Endothelial cell of umbilical vein (primary cell): Measurements from ENCODE around the gene ETFRF1. TPM values are rescaled to one million over a fixed set of nuclear protein-coding genes. Genes with fewer than 3 reads are reported as not detected.

Source experiments
- BruUV-seq: library from RNA; stranded (reverse); fragments of 400-500 nt; replicated peaks from 2 replicates; lab custom pipeline; 2021; lab: Mats Ljungman, UMichigan
- CTCF ChIA-PET: fragments of 300-600, 350-600 bp; sonication (Branson Sonifier 250); formaldehyde crosslinking; loops from one replicate; lab custom pipeline; 2021; ENCODE audit warnings: antibody characterized with exemption, inconsistent platforms; lab: Charles Lee
- POLR2A ChIA-PET: fragments of 300-600, 350-600 bp; sonication (Branson Sonifier 250); formaldehyde crosslinking; loops from one replicate; lab custom pipeline; 2021; ENCODE audit warnings: antibody characterized with exemption, inconsistent platforms; lab: Charles Lee
- DNase-seq: peaks from one replicate; pipeline ENCODE4 v3.0.0-alpha.2; 2011; ENCODE audit warnings: low read depth, low spot score
- FAIRE-seq: peaks from 2 replicates; lab custom pipeline; 2011; peaks lifted over from hg19 to GRCh38; lab: Jason Lieb, UNC
- H2AFZ ChIP-seq: 2 replicates; pipeline ENCODE4 v1.6.0; 2012; ENCODE audit warnings: low read depth, low read length, control low read depth, inconsistent platforms
- H3K27ac ChIP-seq: 2 replicates; pipeline ENCODE4 v1.5.1; 2011; ENCODE audit warnings: low read depth, mild to moderate bottlenecking, control low read depth, low read length, moderate library complexity; ENCODE audit not compliant: insufficient read depth
- H3K27me3 ChIP-seq, 2 experiments: 2 replicates each; pipeline versions ENCODE4 v1.6.0 to v1.6.1; 2011; ENCODE audit warnings: low read length in 2 of 2, mixed read lengths in 1 of 2; ENCODE audit not compliant: control insufficient read depth in 2 of 2, insufficient read depth in 2 of 2
- H3K36me3 ChIP-seq, 2 experiments: 2 replicates in 1 of 2; 3 replicates in 1 of 2; pipeline ENCODE4 v1.5.1; 2011; ENCODE audit warnings: low read length in 2 of 2, mild to moderate bottlenecking in 1 of 2, moderate library complexity in 1 of 2; ENCODE audit not compliant: control insufficient read depth in 2 of 2, insufficient read depth in 2 of 2; ENCODE audit errors: extremely low read depth in 1 of 2
- H3K4me1 ChIP-seq: 3 replicates; pipeline ENCODE4 v1.5.1; 2011; ENCODE audit warnings: mild to moderate bottlenecking, low read length; ENCODE audit not compliant: control insufficient read depth, insufficient read depth; ENCODE audit errors: extremely low read depth
- H3K4me2 ChIP-seq: 2 replicates; pipeline ENCODE4 v1.6.1; 2011; ENCODE audit warnings: low read length, control low read depth, mixed read lengths; ENCODE audit not compliant: insufficient read depth
- H3K4me3 ChIP-seq, 3 experiments: fragments of 200-600 bp in 1 of 3; sonication (generic), shearing (Covaris generic) in 1 of 3; replicated peaks in 1 of 3; 2 replicates each; pipeline ENCODE4 v1.5.1; 2011 to 2016; ENCODE audit warnings: control low read depth in 3 of 3, low read length in 3 of 3, mild to moderate bottlenecking in 2 of 3, inconsistent platforms in 1 of 3, low read depth in 1 of 3, moderate library complexity in 1 of 3; ENCODE audit not compliant: insufficient read depth in 1 of 3
- H3K79me2 ChIP-seq: 2 replicates; pipeline ENCODE4 v1.6.0; 2012; ENCODE audit warnings: low read length, inconsistent platforms; ENCODE audit not compliant: control insufficient read depth, insufficient read depth
- H3K9ac ChIP-seq: replicated peaks from 2 replicates; pipeline ENCODE3; 2011; ENCODE audit warnings: low read length, control low read depth; ENCODE audit not compliant: insufficient read depth; ENCODE audit errors: extremely low read depth
- H3K9me1 ChIP-seq: replicated peaks from 3 replicates; pipeline ENCODE4 v1.6.0; 2011; ENCODE audit warnings: mild to moderate bottlenecking, low read length; ENCODE audit not compliant: control insufficient read depth, insufficient read depth; ENCODE audit errors: extremely low read depth
- H3K9me3 ChIP-seq: replicated peaks from 2 replicates; pipeline ENCODE4 v1.5.1; 2012; ENCODE audit warnings: low read length, inconsistent platforms; ENCODE audit not compliant: control insufficient read depth, insufficient read depth
- H4K20me1 ChIP-seq: replicated peaks from 2 replicates; pipeline ENCODE3; 2011; ENCODE audit warnings: mild to moderate bottlenecking, low read length; ENCODE audit not compliant: control insufficient read depth, insufficient read depth; ENCODE audit errors: extremely low read depth
- EZH2 ChIP-seq: IDR thresholded peaks from 2 replicates; pipeline ENCODE4 v1.6.1; 2012; ENCODE audit warnings: borderline replicate concordance, low read depth, mild to moderate bottlenecking, moderate library complexity, low read length, inconsistent platforms; ENCODE audit not compliant: severe bottlenecking
- FOS ChIP-seq: IDR thresholded peaks from 2 replicates; pipeline ENCODE4 v1.6.1; 2011; ENCODE audit warnings: mild to moderate bottlenecking, low read length, moderate library complexity, borderline replicate concordance; ENCODE audit not compliant: insufficient read depth
- GATA2 ChIP-seq: IDR thresholded peaks from 2 replicates; pipeline ENCODE4 v1.7.0; 2011; ENCODE audit warnings: low read depth, mild to moderate bottlenecking, moderate library complexity, mixed read lengths, low read length; ENCODE audit not compliant: insufficient read length, insufficient read depth
- JUN ChIP-seq: IDR thresholded peaks from 2 replicates; pipeline ENCODE4 v1.6.1; 2011; ENCODE audit warnings: borderline replicate concordance, low read depth; ENCODE audit not compliant: insufficient read length, insufficient read depth
- MYC ChIP-seq: IDR thresholded peaks from one replicate; pipeline ENCODE4 v1.6.1; 2011; ENCODE audit warnings: mild to moderate bottlenecking, low read depth, low read length
- POLR2A ChIP-seq: IDR thresholded peaks from 2 replicates; pipeline ENCODE4 v1.6.1; 2012; ENCODE audit warnings: low read depth, mild to moderate bottlenecking, control low read depth, low read length
- POLR2AphosphoS5 ChIP-seq: IDR thresholded peaks from 2 replicates; pipeline ENCODE4 v1.6.1; 2012; ENCODE audit warnings: low read depth, mild to moderate bottlenecking, control low read depth, low read length, moderate library complexity; ENCODE audit not compliant: insufficient read depth
- dilution Hi-C: fragments of 300-500 bp; cut with MboI; formaldehyde crosslinking; loops from one replicate; pipeline ENCODE4 v1.15.0; 2019; ENCODE audit warnings: low sequenced_read_pairs; ENCODE audit not compliant: extremely low pct_ligation_motif_present
- intact Hi-C: fragments of 100-400 bp; cut with micrococcal nuclease; formaldehyde crosslinking; loops from one replicate; pipeline ENCODE4 v1.10.0; 2022
- polyA plus RNA-seq, 4 experiments: library from polyadenylated mRNA; depleted of rRNA in 3 of 4; stranded (reverse) in 3 of 4; unstranded in 1 of 4; fragments of >200 nt; gene quantifications; 2 replicates each; pipeline versions ENCODE4 v1.2.1 to v1.2.3, GENCODE V29; 2011 to 2012; ENCODE audit warnings: missing spikeins in 1 of 4
- total RNA-seq: library from RNA; stranded (reverse); gene quantifications from 2 replicates; pipeline ENCODE4 v1.2.3, GENCODE V29; 2021
- TF ChIP-seq, protein P1 (sequence below): IDR thresholded peaks from 2 replicates; pipeline ENCODE4 v1.6.1; 2011; ENCODE audit not compliant: insufficient read depth, insufficient read length
- TF ChIP-seq, protein P2 (sequence below), 2 donors: IDR thresholded peaks; 1 replicate in 1 of 2; 2 replicates in 1 of 2; pipeline ENCODE4 v1.5.1; 2011; ENCODE audit warnings: low read length in 2 of 2, mild to moderate bottlenecking in 2 of 2, moderate library complexity in 2 of 2, control low read depth in 1 of 2, inconsistent platforms in 1 of 2, low read depth in 1 of 2; ENCODE audit not compliant: insufficient read depth in 1 of 2; ENCODE audit errors: extremely low read depth in 1 of 2

ETFRF1 gene
- total and polyA plus RNA-seq, 2 donors (not counting 3 experiments of a cell fraction or from before 2014, with no cell fraction given): 6.9 to 10.6 TPM

DNA sequence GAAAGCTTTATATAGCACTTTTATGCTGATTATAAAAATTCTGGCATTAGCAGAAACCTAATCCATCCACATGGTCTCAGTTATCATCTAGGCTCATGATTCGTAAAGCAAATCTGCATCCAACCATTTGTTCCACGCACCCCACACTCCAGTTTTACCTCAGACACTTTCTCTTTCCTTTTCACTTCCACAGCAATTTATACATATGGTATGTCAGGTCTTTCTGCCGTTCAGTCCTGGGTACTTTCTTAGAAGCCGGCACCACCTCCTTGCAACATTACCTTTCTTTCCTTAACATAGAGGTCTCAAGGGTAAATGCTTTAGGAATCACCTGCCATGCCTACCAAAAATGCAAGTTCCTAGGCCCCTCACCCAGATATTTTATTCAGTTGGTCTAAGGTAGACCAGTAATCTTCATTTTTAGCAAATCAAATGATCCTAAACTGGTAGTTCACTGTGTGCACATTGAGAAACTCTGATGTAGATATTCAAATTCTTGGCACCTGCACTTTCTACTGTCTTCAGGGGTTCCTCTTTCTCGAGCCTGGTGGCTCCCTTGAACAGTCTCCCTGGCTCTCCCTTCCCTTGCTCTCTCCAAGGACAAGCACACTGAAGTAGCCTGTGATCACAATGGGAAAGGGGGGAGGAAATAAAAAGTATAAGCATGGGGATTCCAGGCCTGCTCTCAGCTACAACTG is 58.5 kb downstream of the ETFRF1 start:
- Histone ChIP-seq H4K20me1 (peaks cover 4% of the 10 kb centered on the region), H3K27me3 (peaks cover 11 to 25% of the 10 kb centered on the region in 2 experiments), H3K27ac (no peak overlapping the region), H3K4me1 (peaks cover 10% of the 10 kb centered on the region), H3K36me3 (no peaks in the 10 kb centered on the region), H2AFZ (no peak overlapping the region), H3K9me3 (no peaks in the 10 kb centered on the region), H3K79me2 (peaks cover 16% of the 10 kb centered on the region), H3K9ac (no peak overlapping the region), H3K9me1 (no peaks in the 10 kb centered on the region), H3K4me2 (no peak overlapping the region), H3K4me3 (no peak overlapping the region)
- TF ChIP-seq EZH2: no peak
- no peak for TF ChIP-seq GATA2
- TF ChIP-seq, protein P1, sequence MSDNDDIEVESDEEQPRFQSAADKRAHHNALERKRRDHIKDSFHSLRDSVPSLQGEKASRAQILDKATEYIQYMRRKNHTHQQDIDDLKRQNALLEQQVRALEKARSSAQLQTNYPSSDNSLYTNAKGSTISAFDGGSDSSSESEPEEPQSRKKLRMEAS: no peak
- TF ChIP-seq, protein P2, sequence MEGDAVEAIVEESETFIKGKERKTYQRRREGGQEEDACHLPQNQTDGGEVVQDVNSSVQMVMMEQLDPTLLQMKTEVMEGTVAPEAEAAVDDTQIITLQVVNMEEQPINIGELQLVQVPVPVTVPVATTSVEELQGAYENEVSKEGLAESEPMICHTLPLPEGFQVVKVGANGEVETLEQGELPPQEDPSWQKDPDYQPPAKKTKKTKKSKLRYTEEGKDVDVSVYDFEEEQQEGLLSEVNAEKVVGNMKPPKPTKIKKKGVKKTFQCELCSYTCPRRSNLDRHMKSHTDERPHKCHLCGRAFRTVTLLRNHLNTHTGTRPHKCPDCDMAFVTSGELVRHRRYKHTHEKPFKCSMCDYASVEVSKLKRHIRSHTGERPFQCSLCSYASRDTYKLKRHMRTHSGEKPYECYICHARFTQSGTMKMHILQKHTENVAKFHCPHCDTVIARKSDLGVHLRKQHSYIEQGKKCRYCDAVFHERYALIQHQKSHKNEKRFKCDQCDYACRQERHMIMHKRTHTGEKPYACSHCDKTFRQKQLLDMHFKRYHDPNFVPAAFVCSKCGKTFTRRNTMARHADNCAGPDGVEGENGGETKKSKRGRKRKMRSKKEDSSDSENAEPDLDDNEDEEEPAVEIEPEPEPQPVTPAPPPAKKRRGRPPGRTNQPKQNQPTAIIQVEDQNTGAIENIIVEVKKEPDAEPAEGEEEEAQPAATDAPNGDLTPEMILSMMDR (IDR thresholded peaks at IDR 0.05; ENCODE audit: extremely low read depth in 1 of 2, insufficient read depth in 1 of 2, low read depth in 1 of 2, low read length in 2 of 2): no peak
- TF ChIP-seq FOS: no peak
- no peak for TF ChIP-seq POLR2A
- TF ChIP-seq POLR2AphosphoS5: no peak
- TF ChIP-seq MYC: no peak
- no peak for TF ChIP-seq JUN
- POLR2A ChIA-PET: no interaction called here
- dilution Hi-C loops: no loop called here
- BruUV-seq: no TSS peak
- FAIRE-seq: no peak
- DNase-seq: no peak
- CTCF ChIA-PET: no interaction called here
- intact Hi-C loops: loop anchor here (5.0 kb wide), 1 partner anchor 74 kb away; no protein-coding TSS in a partner anchor
